H9 (cell line): ENCODE data around the gene CNTN2. TPM values are rescaled to one million over a fixed set of nuclear protein-coding genes. Genes with fewer than 3 reads are reported as not detected.

Experiments used
- DNase-seq: peaks from one replicate; pipeline ENCODE4 v3.0.0-alpha.2; 2017
- H2AFZ ChIP-seq: one replicate; pipeline ENCODE4 v1.6.1; 2013; ENCODE audit warnings: mild to moderate bottlenecking, low read length, control low read depth, moderate library complexity
- H2AK5ac ChIP-seq: 2 replicates; pipeline ENCODE4 v1.6.1; 2013; ENCODE audit warnings: low read length, control low read depth, mixed read lengths; ENCODE audit not compliant: insufficient read length
- H2BK120ac ChIP-seq: one replicate; pipeline ENCODE4 v1.6.1; 2013; ENCODE audit warnings: low read depth, mild to moderate bottlenecking, low read length, control low read depth, inconsistent platforms; ENCODE audit not compliant: poor library complexity, severe bottlenecking
- H2BK12ac ChIP-seq: 2 replicates; pipeline ENCODE4 v1.6.1; 2013; ENCODE audit warnings: low read length, control low read depth, mixed read lengths, low read depth; ENCODE audit not compliant: insufficient read length
- H2BK15ac ChIP-seq: 2 replicates; pipeline ENCODE4 v1.6.1; 2013; ENCODE audit warnings: low read depth, low read length, control low read depth
- H2BK20ac ChIP-seq: one replicate; pipeline ENCODE4 v1.6.1; 2013; ENCODE audit warnings: low read depth, mild to moderate bottlenecking, low read length, control low read depth, inconsistent platforms; ENCODE audit not compliant: poor library complexity, severe bottlenecking
- H2BK5ac ChIP-seq: 2 replicates; pipeline ENCODE4 v1.6.1; 2013; ENCODE audit warnings: low read length, control low read depth, mixed read lengths; ENCODE audit not compliant: insufficient read length
- H3K14ac ChIP-seq: 2 replicates; pipeline ENCODE4 v1.6.1; 2013; ENCODE audit warnings: low read length, control low read depth; ENCODE audit not compliant: insufficient read depth
- H3K18ac ChIP-seq: 2 replicates; pipeline ENCODE4 v1.6.1; 2013; ENCODE audit warnings: low read depth, mild to moderate bottlenecking, mixed read lengths, low read length, control low read depth; ENCODE audit not compliant: insufficient read length
- H3K23ac ChIP-seq: 2 replicates; pipeline ENCODE4 v1.6.1; 2013; ENCODE audit warnings: low read length, control low read depth, mixed read lengths, low read depth; ENCODE audit not compliant: insufficient read length
- H3K23me2 ChIP-seq: 2 replicates; pipeline ENCODE4 v1.6.1; 2013; ENCODE audit warnings: low read depth, mild to moderate bottlenecking, mixed read lengths, low read length, control low read depth; ENCODE audit not compliant: insufficient read length, poor library complexity, severe bottlenecking
- H3K27ac ChIP-seq: 2 replicates; pipeline ENCODE4 v1.5.1; 2013; ENCODE audit warnings: low read length, control low read depth, mixed read lengths, low read depth; ENCODE audit not compliant: insufficient read length
- H3K27me3 ChIP-seq: 2 replicates; pipeline ENCODE4 v1.6.1; 2013; ENCODE audit warnings: low read length, control low read depth, inconsistent platforms; ENCODE audit not compliant: insufficient read depth
- H3K4ac ChIP-seq: 2 replicates; pipeline ENCODE4 v1.6.1; 2013; ENCODE audit warnings: low read depth, mild to moderate bottlenecking, control low read depth, inconsistent platforms, low read length, moderate library complexity
- H3K4me1 ChIP-seq: 2 replicates; pipeline ENCODE4 v1.6.1; 2013; ENCODE audit warnings: low read length, control low read depth, inconsistent platforms; ENCODE audit not compliant: insufficient read depth
- H3K4me2 ChIP-seq: 2 replicates; pipeline ENCODE4 v1.6.1; 2013; ENCODE audit warnings: low read length, control low read depth, mixed read lengths; ENCODE audit not compliant: insufficient read length, insufficient read depth
- H3K56ac ChIP-seq: 2 replicates; pipeline ENCODE4 v1.6.1; 2013; ENCODE audit warnings: low read depth, mild to moderate bottlenecking, mixed read lengths, low read length, control low read depth; ENCODE audit not compliant: insufficient read length
- H3K79me1 ChIP-seq: 2 replicates; pipeline ENCODE4 v1.6.1; 2013; ENCODE audit warnings: low read depth, mild to moderate bottlenecking, moderate library complexity, low read length, control low read depth, inconsistent platforms; ENCODE audit not compliant: insufficient read depth, poor library complexity, severe bottlenecking
- H3K79me2 ChIP-seq: 2 replicates; pipeline ENCODE4 v1.6.1; 2013; ENCODE audit warnings: low read length, control low read depth, inconsistent platforms; ENCODE audit not compliant: insufficient read depth
- H3K9ac ChIP-seq: 2 replicates; pipeline ENCODE4 v1.6.1; 2013; ENCODE audit warnings: low read length, control low read depth, mixed read lengths; ENCODE audit not compliant: insufficient read length; ENCODE audit errors: extremely low read depth
- H3K9me3 ChIP-seq: one replicate; pipeline ENCODE4 v1.6.1; 2013; ENCODE audit warnings: low read depth, low read length, inconsistent platforms; ENCODE audit not compliant: control insufficient read depth
- H3T11ph ChIP-seq: one replicate; pipeline ENCODE4 v1.6.1; 2013; ENCODE audit warnings: mild to moderate bottlenecking, low read length, control low read depth, inconsistent platforms
- H4K20me1 ChIP-seq: one replicate; pipeline ENCODE4 v1.6.1; 2013; ENCODE audit not compliant: control insufficient read depth, insufficient read length, insufficient read depth
- H4K5ac ChIP-seq: 2 replicates; pipeline ENCODE4 v1.6.1; 2013; ENCODE audit warnings: low read depth, mild to moderate bottlenecking, mixed read lengths, low read length, control low read depth; ENCODE audit not compliant: insufficient read length
- H4K8ac ChIP-seq: replicated peaks from 2 replicates; pipeline ENCODE4 v1.6.1; 2013; ENCODE audit warnings: low read length, control low read depth, mixed read lengths, low read depth; ENCODE audit not compliant: insufficient read length
- H4K91ac ChIP-seq: 2 replicates; pipeline ENCODE4 v1.6.1; 2013; ENCODE audit warnings: low read depth, mild to moderate bottlenecking, moderate library complexity, mixed read lengths, low read length, control low read depth; ENCODE audit not compliant: insufficient read length
- H3K27ac Mint-ChIP-seq, 3 experiments: 2 replicates in 2 of 3; 3 replicates in 1 of 3; pipeline ENCODE4 v1.8.0; 2020 to 2021; ENCODE audit warnings: mixed read lengths in 3 of 3, mild to moderate bottlenecking in 1 of 3, moderate library complexity in 1 of 3
- H3K27me3 Mint-ChIP-seq: 2 replicates; pipeline ENCODE4 v1.8.0; 2021; ENCODE audit warnings: low read depth, mild to moderate bottlenecking, moderate library complexity, mixed read lengths
- H3K36me3 Mint-ChIP-seq, 3 experiments: 2 replicates in 2 of 3; 3 replicates in 1 of 3; pipeline ENCODE4 v1.8.0; 2020 to 2021; ENCODE audit warnings: low read depth in 3 of 3, mixed read lengths in 3 of 3; ENCODE audit not compliant: insufficient read depth in 1 of 3
- H3K4me1 Mint-ChIP-seq, 2 experiments: 2 replicates each; pipeline ENCODE4 v1.8.0; 2020; ENCODE audit warnings: mixed read lengths in 2 of 2
- H3K4me3 Mint-ChIP-seq, 2 experiments: 2 replicates in 1 of 2; 3 replicates in 1 of 2; pipeline ENCODE4 v1.8.0; 2020 to 2021; ENCODE audit warnings: mild to moderate bottlenecking in 2 of 2, mixed read lengths in 2 of 2, moderate library complexity in 1 of 2
- H3K9me3 Mint-ChIP-seq, 2 experiments: 2 replicates in 1 of 2; 3 replicates in 1 of 2; pipeline ENCODE4 v1.8.0; 2020; ENCODE audit warnings: mild to moderate bottlenecking in 2 of 2, mixed read lengths in 2 of 2, moderate library complexity in 1 of 2
- CTCF ChIP-seq: fragments of 200-600 bp; sonication (generic); conservative IDR thresholded peaks from 3 replicates; pipeline ENCODE4 v1.8.0; 2021; ENCODE audit warnings: antibody characterized with exemption, mild to moderate bottlenecking
- WGBS: extraction: QIAGEN DNeasy Blood & Tissue Kit; methylation state at CpG from one replicate; pipeline ENCODE4 v1.1.7; 2013; ENCODE audit warnings: missing lambda C conversion rate, low lambda C conversion rate, mixed read lengths; ENCODE audit not compliant: insufficient read length; ENCODE audit errors: extremely low coverage; 5-methylcytosine and 5-hydroxymethylcytosine counted together
- total RNA-seq: library from RNA; stranded (reverse); gene quantifications from 2 replicates; pipeline ENCODE4 v1.2.1, GENCODE V29; 2021

Gene CNTN2
- total RNA-seq, 1 experiment from 2014 or later: 0.42 TPM

DNA sequence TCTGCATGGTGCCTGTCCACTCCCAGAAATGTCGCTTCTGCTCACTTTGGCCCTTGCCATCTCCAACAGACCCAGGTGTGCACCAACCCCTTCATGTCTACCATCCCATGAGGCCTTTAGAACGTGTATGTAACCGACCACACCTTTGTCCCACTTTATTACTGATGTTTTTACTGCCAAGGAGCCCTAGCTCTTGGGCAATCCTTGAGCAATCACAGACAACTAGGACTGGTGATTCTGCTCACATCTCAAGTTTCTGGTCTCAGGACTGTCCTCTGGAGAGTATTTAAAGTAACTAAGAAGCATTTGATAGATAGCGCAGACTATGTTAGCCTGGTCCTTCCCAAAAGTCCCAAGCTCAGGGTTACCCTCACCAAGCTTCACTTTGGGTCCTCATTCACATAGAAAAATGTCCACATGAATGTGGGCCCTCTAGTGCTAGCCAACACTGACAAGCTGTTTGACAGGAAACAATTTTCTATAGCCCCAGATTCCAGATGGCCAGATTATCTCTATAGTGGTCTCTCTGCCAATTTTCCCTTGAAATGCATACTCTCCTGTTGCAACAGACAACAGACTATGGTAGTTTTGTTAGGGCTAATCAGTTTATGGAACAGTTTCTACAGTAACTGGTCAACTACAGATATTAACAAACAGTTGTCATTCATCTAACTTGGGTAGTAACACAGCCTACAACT lies 48.2 kb downstream of the CNTN2 start:
- WGBS: no CpG with 5 or more reads among the region's 4 CpGs
- no peak overlapping the region for H3K14ac ChIP-seq
- Mint-ChIP-seq H3K4me3 (no peak overlapping the region), H3K27me3 (no peaks in the 10 kb centered on the region), H3K36me3 (peaks cover 18 to 71% (median 66%) of the 10 kb centered on the region in 3 experiments; a peak in 6 of 7 replicates), H3K4me1 (no peaks in the 10 kb centered on the region), H3K9me3 (no peaks in the 10 kb centered on the region), H3K27ac (peak overlapping the region in 1 of 3 experiments; percentile 56; a peak in 1 of 7 replicates)
- no peak overlapping the region for H3T11ph ChIP-seq
- no peak overlapping the region for H3K4me2 ChIP-seq
- no peak overlapping the region for H2BK120ac ChIP-seq
- no peak for TF ChIP-seq CTCF
- no peaks in the 10 kb centered on the region for H3K79me2 ChIP-seq
- no peak overlapping the region for H4K91ac ChIP-seq
- no peak overlapping the region for H2BK5ac ChIP-seq
- no peak overlapping the region for H3K4ac ChIP-seq
- H2BK15ac ChIP-seq: no peak overlapping the region
- H3K27me3 ChIP-seq: no peaks in the 10 kb centered on the region
- no peak overlapping the region for H2BK12ac ChIP-seq
- no peaks in the 10 kb centered on the region for H3K4me1 ChIP-seq
- no peak for DNase-seq
- H3K56ac ChIP-seq: no peak overlapping the region
- no peak overlapping the region for H3K9ac ChIP-seq
- no peaks in the 10 kb centered on the region for H4K20me1 ChIP-seq
- no peak overlapping the region for H2AK5ac ChIP-seq
- no peaks in the 10 kb centered on the region for H3K9me3 ChIP-seq
- H3K23me2 ChIP-seq: no peaks in the 10 kb centered on the region
- H4K8ac ChIP-seq: no peak overlapping the region
- no peaks in the 10 kb centered on the region for H3K79me1 ChIP-seq
- no peak overlapping the region for H3K18ac ChIP-seq
- no peak overlapping the region for H4K5ac ChIP-seq
- no peak overlapping the region for H3K23ac ChIP-seq
- H3K27ac ChIP-seq: no peak overlapping the region
- H2BK20ac ChIP-seq: no peak overlapping the region
- H2AFZ ChIP-seq: no peak overlapping the region
